Subcutaneous adipose tissue (tissue), 4 donors: ENCODE data around the gene STK4. TPM values are rescaled to one million over a fixed set of nuclear protein-coding genes. Genes with fewer than 3 reads are reported as not detected.

Experiments
- CTCF ChIP-seq: fragments of 450-650 bp; IDR thresholded peaks from one replicate; pipeline ENCODE4 v1.5.1; 2016; ENCODE audit warnings: low read depth, mild to moderate bottlenecking, control low read depth, antibody characterized with exemption, moderate library complexity
- total RNA-seq, 4 donors: library from RNA; depleted of rRNA; stranded (reverse); fragments of >200 nt; gene quantifications; one replicate each; pipeline ENCODE4 v1.1.0, GENCODE V29; 2016

STK4 gene
- total RNA-seq, 4 donors from 2014 or later = 25.2 to 71.4 (median 40.1) TPM

- no peak for TF ChIP-seq CTCF
Observed at GRCh38 chr20:44960103-44960852, 6.0 kb upstream of the STK4 start, which contains the start of gene TOMM34. TSS of gene TOMM34 (minus strand) at chr20:44960397. CDS start at chr20:44960333, 64 bp downstream.

GRCh38 chr20:44961011-44961869 is 5.1 kb upstream of the STK4 start:
- no peak for TF ChIP-seq CTCF

- TF ChIP-seq CTCF = no peak
Observed at GRCh38 chr20:44961870-44962267, 4.4 kb upstream of the STK4 start.

GRCh38 chr20:44962483-44962882 is 3.8 kb upstream of the STK4 start:
- no peak for TF ChIP-seq CTCF

- TF ChIP-seq CTCF = no peak
Observed at GRCh38 chr20:44963325-44964215, 2.7 kb upstream of the STK4 start.

GRCh38 chr20:44965651-44966029 is 672 bp upstream of the STK4 start:
- no peak for TF ChIP-seq CTCF
